Spleen (tissue), 7 donors: Measurements from ENCODE around the gene SGSH.

ENCODE experiments used
- CTCF ChIP-seq, 11 experiments: fragments of 200-600 bp in 7 of 11; fragments of 450-650 bp in 4 of 11; sonication (generic) in 4 of 11; IDR thresholded peaks in 8 of 11; conservative IDR thresholded peaks in 3 of 11; 1 replicate in 7 of 11; 2 replicates in 4 of 11; pipeline versions ENCODE4 v1.4.0 to v1.8.0; 2016 to 2021; ENCODE audit warnings: antibody characterized with exemption in 11 of 11, inconsistent platforms in 4 of 11, mild to moderate bottlenecking in 1 of 11
- POLR2A ChIP-seq, 3 donors: fragments of 450-650 bp; IDR thresholded peaks; one replicate each; pipeline ENCODE4 v1.5.1; 2017; ENCODE audit warnings: antibody characterized with exemption in 3 of 3, mild to moderate bottlenecking in 1 of 3
- POLR2AphosphoS5 ChIP-seq, 3 donors: sonication (generic); formaldehyde crosslinking; IDR thresholded peaks; one replicate each; pipeline ENCODE4 v1.5.1; 2017; ENCODE audit warnings: antibody characterized with exemption in 3 of 3
- donor health status: DM: no; HTN: no; CAD: no; lungs with moderate emphysema.
- donor health status: DM: no; HTN: no; CAD: no.
- donor health status: DM: no; HTN: no; CAD: no.

GRCh38 chr17:80236911-80237310 is 16.8 kb upstream of the SGSH start:
- no peak for TF ChIP-seq POLR2AphosphoS5 (IDR thresholded peaks at IDR 0.05)
- TF ChIP-seq POLR2A (IDR thresholded peaks at IDR 0.05) = no peak
- TF ChIP-seq CTCF (IDR thresholded peaks at IDR 0.05 in 8 of 11, conservative IDR thresholded peaks at IDR 0.05 in 3 of 11) = no peak
